HCT116 (cell line): Measurements from ENCODE around the gene CNPY1. TPM values are rescaled to one million over a fixed set of nuclear protein-coding genes. Genes with fewer than 3 reads are reported as not detected.

Experiments used
- ATAC-seq: fragments of 200-7000 bp; cut with Tn5 transposase; 2 replicates; pipeline ENCODE4 v1.9.1; 2020; ENCODE audit warnings: mild to moderate bottlenecking, moderate library complexity
- BruUV-seq: library from RNA; stranded (reverse); fragments of 400-500 nt; replicated peaks from 2 replicates; lab custom pipeline; 2021; lab: Mats Ljungman, UMichigan
- CTCF ChIA-PET: fragments of 300-600 bp; sonication (Branson Sonifier 250); formaldehyde crosslinking; loops from one replicate; lab custom pipeline; 2021; ENCODE audit warnings: antibody characterized with exemption; lab: Charles Lee
- POLR2A ChIA-PET: fragments of 300-600, 350-600 bp; sonication (Branson Sonifier 250); formaldehyde crosslinking; loops from one replicate; lab custom pipeline; 2021; ENCODE audit warnings: antibody characterized with exemption; lab: Charles Lee
- RAD21 ChIA-PET, 2 experiments: fragments of 300-600 bp; sonication (Branson Sonifier 250); formaldehyde crosslinking; loops; one replicate each; lab custom pipeline; 2023; ENCODE audit warnings: low total read pairs in 2 of 2; ENCODE audit not compliant: uncharacterized antibody in 2 of 2, unreplicated experiment in 2 of 2, low non-redundant PET in 1 of 2; lab: Charles Lee
- DNase-seq: peaks from one replicate; pipeline ENCODE4 v3.0.0-alpha.2; 2010; ENCODE audit warnings: low read depth, low spot score
- H2AFZ ChIP-seq: fragments of 200-600 bp; shearing (Covaris generic), sonication (generic); 2 replicates; pipeline ENCODE4 v1.6.1; 2017; ENCODE audit warnings: low read depth, mixed run types, mixed read lengths, antibody characterized with exemption, low read length; ENCODE audit not compliant: poor library complexity, severe bottlenecking
- H3K27ac ChIP-seq: 2 replicates; pipeline ENCODE4 v1.5.1; 2012; ENCODE audit warnings: low read depth, low read length
- H3K27me3 ChIP-seq: fragments of 200-600 bp; sonication (generic); 2 replicates; pipeline ENCODE4 v1.6.1; 2016; ENCODE audit warnings: mixed run types, low read length, mixed read lengths; ENCODE audit not compliant: insufficient read depth
- H3K36me3 ChIP-seq, 2 experiments: fragments of 200-500 bp in 1 of 2; fragments of 200-600 bp in 1 of 2; sonication (Bioruptor generic) in 1 of 2; sonication (generic) in 1 of 2; 2 replicates each; pipeline versions ENCODE4 v1.5.1 to v1.6.1; 2014 to 2016; ENCODE audit warnings: low read length in 2 of 2, inconsistent platforms in 1 of 2, mixed read lengths in 1 of 2, mixed run types in 1 of 2; ENCODE audit not compliant: insufficient read depth in 2 of 2, control insufficient read depth in 1 of 2
- H3K4me1 ChIP-seq, 2 experiments: fragments of 200-600 bp in 1 of 2; sonication (generic) in 1 of 2; 2 replicates each; pipeline versions ENCODE4 v1.5.1 to v1.6.1; 2012 to 2017; ENCODE audit warnings: low read length in 2 of 2, inconsistent platforms in 1 of 2, mild to moderate bottlenecking in 1 of 2, mixed read lengths in 1 of 2, mixed run types in 1 of 2, moderate library complexity in 1 of 2; ENCODE audit not compliant: insufficient read depth in 2 of 2, control insufficient read depth in 1 of 2
- H3K4me2 ChIP-seq: fragments of 200-600 bp; sonication (generic); 2 replicates; pipeline ENCODE4 v1.6.1; 2017; ENCODE audit warnings: mixed run types, low read length, mixed read lengths
- H3K4me3 ChIP-seq, 2 experiments: fragments of 200-600 bp in 1 of 2; sonication (generic) in 1 of 2; replicated peaks in 1 of 2; 2 replicates each; pipeline ENCODE4 v1.5.1; 2011 to 2016; ENCODE audit warnings: low read length in 2 of 2, control low read depth in 1 of 2, low read depth in 1 of 2, mild to moderate bottlenecking in 1 of 2, mixed read lengths in 1 of 2, mixed run types in 1 of 2
- H3K79me2 ChIP-seq: fragments of 200-600 bp; sonication (generic); 2 replicates; pipeline ENCODE4 v1.6.1; 2017; ENCODE audit warnings: mild to moderate bottlenecking, mixed run types, low read length, moderate library complexity, mixed read lengths; ENCODE audit not compliant: insufficient read depth
- H3K9ac ChIP-seq: fragments of 200-600 bp; sonication (generic); 2 replicates; pipeline ENCODE4 v1.6.1; 2016; ENCODE audit warnings: low read length, mixed read lengths
- H3K9me2 ChIP-seq: fragments of 200-600 bp; sonication (generic), shearing (Covaris generic); 2 replicates; pipeline ENCODE4 v1.6.1; 2017; ENCODE audit warnings: mixed run types, mild to moderate bottlenecking, moderate library complexity; ENCODE audit not compliant: insufficient read depth
- H3K9me3 ChIP-seq, 2 experiments: fragments of 200-500 bp in 1 of 2; fragments of 200-600 bp in 1 of 2; sonication (Bioruptor generic) in 1 of 2; sonication (generic) in 1 of 2; 2 replicates each; pipeline ENCODE4 v1.6.1; 2014 to 2017; ENCODE audit warnings: low read length in 2 of 2, mixed read lengths in 2 of 2, inconsistent platforms in 1 of 2, low read depth in 1 of 2, mild to moderate bottlenecking in 1 of 2, mixed run types in 1 of 2, moderate library complexity in 1 of 2; ENCODE audit not compliant: control insufficient read depth in 1 of 2, insufficient read depth in 1 of 2
- H4K20me1 ChIP-seq: fragments of 200-600 bp; sonication (generic), shearing (Covaris generic); 2 replicates; pipeline ENCODE4 v1.6.1; 2017; ENCODE audit warnings: mixed run types, mild to moderate bottlenecking, moderate library complexity; ENCODE audit not compliant: insufficient read depth
- ATF3 ChIP-seq: IDR thresholded peaks from 2 replicates; pipeline ENCODE4 v1.6.1; 2012
- CBX3 ChIP-seq: IDR thresholded peaks from 2 replicates; pipeline ENCODE4 v1.6.1; 2012; ENCODE audit warnings: low read depth
- CEBPB ChIP-seq: IDR thresholded peaks from 2 replicates; pipeline ENCODE4 v1.6.1; 2012; ENCODE audit warnings: low read depth
- CTCF ChIP-seq, 3 experiments: fragments of 200-600 bp in 1 of 3; sonication (generic) in 1 of 3; IDR thresholded peaks in 2 of 3; conservative IDR thresholded peaks in 1 of 3; 2 replicates each; pipeline ENCODE4 v1.5.1; 2012 to 2017; ENCODE audit warnings: low read depth in 2 of 3, low read length in 2 of 3, antibody characterized with exemption in 1 of 3, borderline replicate concordance in 1 of 3, control low read depth in 1 of 3, mild to moderate bottlenecking in 1 of 3, mixed read lengths in 1 of 3, mixed run types in 1 of 3, moderate library complexity in 1 of 3; ENCODE audit not compliant: insufficient read depth in 1 of 3
- ELF1 ChIP-seq: IDR thresholded peaks from 2 replicates; pipeline ENCODE4 v1.6.1; 2012; ENCODE audit warnings: low read depth, borderline replicate concordance
- EZH2 ChIP-seq: fragments of 200-600 bp; sonication (generic); IDR thresholded peaks from 2 replicates; pipeline ENCODE4 v1.6.1; 2017; ENCODE audit warnings: antibody characterized with exemption, mixed run types
- EZH2phosphoT487 ChIP-seq: fragments of 200-600 bp; IDR thresholded peaks from 2 replicates; pipeline ENCODE4 v1.6.1; 2018; ENCODE audit warnings: antibody characterized with exemption, borderline replicate concordance
- FOSL1 ChIP-seq: IDR thresholded peaks from 2 replicates; pipeline ENCODE4 v1.6.1; 2012; ENCODE audit warnings: low read depth
- JUND ChIP-seq: IDR thresholded peaks from 2 replicates; pipeline ENCODE4 v1.6.1; 2012
- POLR2A ChIP-seq: IDR thresholded peaks from 2 replicates; pipeline ENCODE4 v1.7.0; 2011; ENCODE audit warnings: borderline replicate concordance; ENCODE audit not compliant: insufficient read depth, insufficient read length; ENCODE audit errors: extremely low read depth
- RAD21 ChIP-seq: IDR thresholded peaks from 2 replicates; pipeline ENCODE4 v1.6.1; 2012; ENCODE audit warnings: low read depth, mild to moderate bottlenecking
- REST ChIP-seq: IDR thresholded peaks from 2 replicates; pipeline ENCODE4 v1.6.1; 2012; ENCODE audit warnings: low read depth
- SIN3A ChIP-seq: IDR thresholded peaks from 2 replicates; pipeline ENCODE4 v1.6.1; 2012; ENCODE audit warnings: low read depth
- SP1 ChIP-seq: IDR thresholded peaks from 2 replicates; pipeline ENCODE4 v1.6.1; 2012; ENCODE audit warnings: low read depth
- SRF ChIP-seq: IDR thresholded peaks from 2 replicates; pipeline ENCODE4 v1.6.1; 2012; ENCODE audit warnings: low read depth
- TCF7L2 ChIP-seq: IDR thresholded peaks from 2 replicates; pipeline ENCODE4 v1.7.0; 2011; ENCODE audit warnings: borderline replicate concordance, inconsistent platforms; ENCODE audit not compliant: insufficient read depth, insufficient read length; ENCODE audit errors: extremely low read depth
- YY1 ChIP-seq: IDR thresholded peaks from 2 replicates; pipeline ENCODE4 v1.6.1; 2011; ENCODE audit warnings: low read length, low read depth, moderate library complexity, mild to moderate bottlenecking; ENCODE audit not compliant: insufficient replicate concordance; ENCODE audit errors: extremely low read depth
- ZBTB33 ChIP-seq: IDR thresholded peaks from 2 replicates; pipeline ENCODE4 v1.6.1; 2011; ENCODE audit warnings: mild to moderate bottlenecking, low read length, moderate library complexity; ENCODE audit not compliant: insufficient replicate concordance; ENCODE audit errors: extremely low read depth
- ZNF274 ChIP-seq: fragments of 200-500 bp; sonication (Bioruptor generic); IDR thresholded peaks from 2 replicates; pipeline ENCODE4 v1.6.1; 2014; ENCODE audit warnings: mild to moderate bottlenecking, low read depth, low read length, inconsistent platforms
- intact Hi-C: fragments of 100-400 bp; cut with micrococcal nuclease; formaldehyde crosslinking; loops from 2 replicates; pipeline ENCODE4 v1.10.0; 2022
- total RNA-seq: library from RNA; stranded (reverse); gene quantifications from one replicate; pipeline ENCODE4 v1.2.1, GENCODE V29; 2021; ENCODE audit not compliant: unreplicated experiment

CNPY1 gene
- total RNA-seq, 1 experiment from 2014 or later, result not detected

GRCh38 chr7:155510975-155511701, 35.2 kb downstream of the CNPY1 start:
- no peak for TF ChIP-seq YY1
- no peak for TF ChIP-seq ZNF274
- TF ChIP-seq REST, result no peak
- TF ChIP-seq POLR2A, result no peak
- TF ChIP-seq CTCF (IDR thresholded peaks at IDR 0.05 in 2 of 3, conservative IDR thresholded peaks at IDR 0.05 in 1 of 3; ENCODE audit: borderline replicate concordance in 1 of 3, insufficient read depth in 1 of 3, low read depth in 2 of 3, low read length in 2 of 3), result no peak
- TF ChIP-seq CEBPB, result no peak
- no peak for TF ChIP-seq RAD21
- no peak for TF ChIP-seq SRF
- no peak for TF ChIP-seq SP1
- no peak for TF ChIP-seq EZH2
- no peak for TF ChIP-seq TCF7L2
- TF ChIP-seq ZBTB33, result no peak
- TF ChIP-seq EZH2phosphoT487, result no peak
- no peak for TF ChIP-seq ATF3
- no peak for TF ChIP-seq CBX3
- TF ChIP-seq SIN3A, result no peak
- TF ChIP-seq FOSL1, result no peak
- no peak for TF ChIP-seq JUND
- no peak for TF ChIP-seq ELF1
- DNase-seq (no peak), ATAC-seq (no peak)
- H3K9me3 ChIP-seq, result no peaks in the 10 kb centered on the region
- H3K27ac ChIP-seq, result no peak overlapping the region
- ChIA-PET POLR2A (no interaction called here), RAD21 (no interaction called here), CTCF (no interaction called here)
- H3K36me3 ChIP-seq, result no peaks in the 10 kb centered on the region
- no peak overlapping the region for H3K4me2 ChIP-seq
- H4K20me1 ChIP-seq, result no peaks in the 10 kb centered on the region
- no peaks in the 10 kb centered on the region for H3K4me1 ChIP-seq
- peaks cover 58% of the 10 kb centered on the region for H3K27me3 ChIP-seq
- no peaks in the 10 kb centered on the region for H3K79me2 ChIP-seq
- H2AFZ ChIP-seq, result no peak overlapping the region
- no peaks in the 10 kb centered on the region for H3K9me2 ChIP-seq
- H3K9ac ChIP-seq, result no peak overlapping the region
- H3K4me3 ChIP-seq, result no peak overlapping the region
- intact Hi-C loops, result no loop called here
- no TSS peak for BruUV-seq
